HCT116 (cell line): ENCODE measurements around the gene IRF3. TPM values are rescaled to one million over a fixed set of nuclear protein-coding genes. Genes with fewer than 3 reads are reported as not detected.

Source experiments
- ATAC-seq: fragments of 200-7000 bp; cut with Tn5 transposase; 2 replicates; pipeline ENCODE4 v1.9.1; 2020; ENCODE audit warnings: mild to moderate bottlenecking, moderate library complexity
- BruUV-seq: library from RNA; stranded (reverse); fragments of 400-500 nt; replicated peaks from 2 replicates; lab custom pipeline; 2021; lab: Mats Ljungman, UMichigan
- CTCF ChIA-PET: fragments of 300-600 bp; sonication (Branson Sonifier 250); formaldehyde crosslinking; loops from one replicate; lab custom pipeline; 2021; ENCODE audit warnings: antibody characterized with exemption; lab: Charles Lee
- POLR2A ChIA-PET: fragments of 300-600, 350-600 bp; sonication (Branson Sonifier 250); formaldehyde crosslinking; loops from one replicate; lab custom pipeline; 2021; ENCODE audit warnings: antibody characterized with exemption; lab: Charles Lee
- RAD21 ChIA-PET, 2 experiments: fragments of 300-600 bp; sonication (Branson Sonifier 250); formaldehyde crosslinking; loops; one replicate each; lab custom pipeline; 2023; ENCODE audit warnings: low total read pairs in 2 of 2; ENCODE audit not compliant: uncharacterized antibody in 2 of 2, unreplicated experiment in 2 of 2, low non-redundant PET in 1 of 2; lab: Charles Lee
- DNase-seq: peaks from one replicate; pipeline ENCODE4 v3.0.0-alpha.2; 2010; ENCODE audit warnings: low read depth, low spot score
- H2AFZ ChIP-seq: fragments of 200-600 bp; shearing (Covaris generic), sonication (generic); 2 replicates; pipeline ENCODE4 v1.6.1; 2017; ENCODE audit warnings: low read depth, mixed run types, mixed read lengths, antibody characterized with exemption, low read length; ENCODE audit not compliant: poor library complexity, severe bottlenecking
- H3K27ac ChIP-seq: 2 replicates; pipeline ENCODE4 v1.5.1; 2012; ENCODE audit warnings: low read depth, low read length
- H3K27me3 ChIP-seq: fragments of 200-600 bp; sonication (generic); 2 replicates; pipeline ENCODE4 v1.6.1; 2016; ENCODE audit warnings: mixed run types, low read length, mixed read lengths; ENCODE audit not compliant: insufficient read depth
- H3K36me3 ChIP-seq, 2 experiments: fragments of 200-500 bp in 1 of 2; fragments of 200-600 bp in 1 of 2; sonication (Bioruptor generic) in 1 of 2; sonication (generic) in 1 of 2; 2 replicates each; pipeline versions ENCODE4 v1.5.1 to v1.6.1; 2014 to 2016; ENCODE audit warnings: low read length in 2 of 2, inconsistent platforms in 1 of 2, mixed read lengths in 1 of 2, mixed run types in 1 of 2; ENCODE audit not compliant: insufficient read depth in 2 of 2, control insufficient read depth in 1 of 2
- H3K4me1 ChIP-seq, 2 experiments: fragments of 200-600 bp in 1 of 2; sonication (generic) in 1 of 2; 2 replicates each; pipeline versions ENCODE4 v1.5.1 to v1.6.1; 2012 to 2017; ENCODE audit warnings: low read length in 2 of 2, inconsistent platforms in 1 of 2, mild to moderate bottlenecking in 1 of 2, mixed read lengths in 1 of 2, mixed run types in 1 of 2, moderate library complexity in 1 of 2; ENCODE audit not compliant: insufficient read depth in 2 of 2, control insufficient read depth in 1 of 2
- H3K4me2 ChIP-seq: fragments of 200-600 bp; sonication (generic); 2 replicates; pipeline ENCODE4 v1.6.1; 2017; ENCODE audit warnings: mixed run types, low read length, mixed read lengths
- H3K4me3 ChIP-seq, 2 experiments: fragments of 200-600 bp in 1 of 2; sonication (generic) in 1 of 2; replicated peaks in 1 of 2; 2 replicates each; pipeline ENCODE4 v1.5.1; 2011 to 2016; ENCODE audit warnings: low read length in 2 of 2, control low read depth in 1 of 2, low read depth in 1 of 2, mild to moderate bottlenecking in 1 of 2, mixed read lengths in 1 of 2, mixed run types in 1 of 2
- H3K79me2 ChIP-seq: fragments of 200-600 bp; sonication (generic); 2 replicates; pipeline ENCODE4 v1.6.1; 2017; ENCODE audit warnings: mild to moderate bottlenecking, mixed run types, low read length, moderate library complexity, mixed read lengths; ENCODE audit not compliant: insufficient read depth
- H3K9ac ChIP-seq: fragments of 200-600 bp; sonication (generic); 2 replicates; pipeline ENCODE4 v1.6.1; 2016; ENCODE audit warnings: low read length, mixed read lengths
- H3K9me2 ChIP-seq: fragments of 200-600 bp; sonication (generic), shearing (Covaris generic); 2 replicates; pipeline ENCODE4 v1.6.1; 2017; ENCODE audit warnings: mixed run types, mild to moderate bottlenecking, moderate library complexity; ENCODE audit not compliant: insufficient read depth
- H3K9me3 ChIP-seq, 2 experiments: fragments of 200-500 bp in 1 of 2; fragments of 200-600 bp in 1 of 2; sonication (Bioruptor generic) in 1 of 2; sonication (generic) in 1 of 2; 2 replicates each; pipeline ENCODE4 v1.6.1; 2014 to 2017; ENCODE audit warnings: low read length in 2 of 2, mixed read lengths in 2 of 2, inconsistent platforms in 1 of 2, low read depth in 1 of 2, mild to moderate bottlenecking in 1 of 2, mixed run types in 1 of 2, moderate library complexity in 1 of 2; ENCODE audit not compliant: control insufficient read depth in 1 of 2, insufficient read depth in 1 of 2
- H4K20me1 ChIP-seq: fragments of 200-600 bp; sonication (generic), shearing (Covaris generic); 2 replicates; pipeline ENCODE4 v1.6.1; 2017; ENCODE audit warnings: mixed run types, mild to moderate bottlenecking, moderate library complexity; ENCODE audit not compliant: insufficient read depth
- CEBPB ChIP-seq: IDR thresholded peaks from 2 replicates; pipeline ENCODE4 v1.6.1; 2012; ENCODE audit warnings: low read depth
- EGR1 ChIP-seq: IDR thresholded peaks from 2 replicates; pipeline ENCODE4 v1.6.1; 2012; ENCODE audit warnings: low read depth
- EZH2phosphoT487 ChIP-seq: fragments of 200-600 bp; IDR thresholded peaks from 2 replicates; pipeline ENCODE4 v1.6.1; 2018; ENCODE audit warnings: antibody characterized with exemption, borderline replicate concordance
- POLR2A ChIP-seq: IDR thresholded peaks from 2 replicates; pipeline ENCODE4 v1.7.0; 2011; ENCODE audit warnings: borderline replicate concordance; ENCODE audit not compliant: insufficient read depth, insufficient read length; ENCODE audit errors: extremely low read depth
- POLR2AphosphoS5 ChIP-seq: IDR thresholded peaks from 2 replicates; pipeline ENCODE4 v1.6.1; 2011; ENCODE audit warnings: mild to moderate bottlenecking, low read depth, low read length, moderate library complexity
- SIN3A ChIP-seq: IDR thresholded peaks from 2 replicates; pipeline ENCODE4 v1.6.1; 2012; ENCODE audit warnings: low read depth
- SP1 ChIP-seq: IDR thresholded peaks from 2 replicates; pipeline ENCODE4 v1.6.1; 2012; ENCODE audit warnings: low read depth
- YY1 ChIP-seq: IDR thresholded peaks from 2 replicates; pipeline ENCODE4 v1.6.1; 2011; ENCODE audit warnings: low read length, low read depth, moderate library complexity, mild to moderate bottlenecking; ENCODE audit not compliant: insufficient replicate concordance; ENCODE audit errors: extremely low read depth
- ZFX ChIP-seq: fragments of 450-650 bp; IDR thresholded peaks from 2 replicates; pipeline ENCODE4 v1.6.1; 2017
- intact Hi-C: fragments of 100-400 bp; cut with micrococcal nuclease; formaldehyde crosslinking; loops from 2 replicates; pipeline ENCODE4 v1.10.0; 2022
- total RNA-seq: library from RNA; stranded (reverse); gene quantifications from one replicate; pipeline ENCODE4 v1.2.1, GENCODE V29; 2021; ENCODE audit not compliant: unreplicated experiment
- TF ChIP-seq, protein P1 (sequence below), 3 experiments: fragments of 200-600 bp in 1 of 3; sonication (generic) in 1 of 3; IDR thresholded peaks in 2 of 3; conservative IDR thresholded peaks in 1 of 3; 2 replicates each; pipeline ENCODE4 v1.5.1; 2012 to 2017; ENCODE audit warnings: low read depth in 2 of 3, low read length in 2 of 3, antibody characterized with exemption in 1 of 3, borderline replicate concordance in 1 of 3, control low read depth in 1 of 3, mild to moderate bottlenecking in 1 of 3, mixed read lengths in 1 of 3, mixed run types in 1 of 3, moderate library complexity in 1 of 3; ENCODE audit not compliant: insufficient read depth in 1 of 3
- TF ChIP-seq, protein P2 (sequence below): IDR thresholded peaks from 2 replicates; pipeline ENCODE4 v1.6.1; 2012
- TF ChIP-seq, protein P3 (sequence below): IDR thresholded peaks from 2 replicates; pipeline ENCODE4 v1.6.1; 2012; ENCODE audit warnings: low read depth

The IRF3 gene
- total RNA-seq, 1 experiment from 2014 or later, result 129 TPM

DNA sequence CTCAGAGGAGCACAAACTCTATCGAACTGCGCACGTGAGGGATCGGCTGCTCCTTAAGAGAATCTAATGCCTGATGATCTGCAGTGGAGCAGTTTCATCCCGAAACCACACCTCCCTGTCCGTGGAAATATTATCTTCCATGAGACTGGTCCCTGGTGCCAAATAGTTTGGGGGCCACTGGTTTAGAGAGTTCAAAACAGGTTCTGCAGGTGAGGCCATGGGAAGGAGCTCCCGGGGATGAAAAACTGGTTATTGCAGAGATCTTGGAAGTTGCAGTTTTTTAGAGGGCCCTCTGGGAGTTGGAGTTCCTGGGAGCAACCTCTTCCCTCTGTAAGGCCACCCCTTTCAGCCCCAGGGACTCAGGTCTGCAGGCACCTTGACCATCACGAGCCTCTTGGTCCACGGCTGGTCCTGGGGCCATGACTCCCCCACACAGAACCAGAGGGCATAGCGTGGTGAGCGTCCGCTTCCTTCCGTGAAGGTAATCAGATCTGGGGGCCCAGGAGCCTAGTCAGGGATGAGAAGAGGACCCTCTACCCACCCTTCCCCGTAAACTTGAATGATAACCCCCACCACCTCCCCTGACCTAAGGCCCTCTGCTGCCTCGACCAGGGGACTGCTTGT, 5.2 kb downstream of the IRF3 start:
- CTCF ChIA-PET, result no interaction called here
- ATAC-seq, result no peak
- Histone ChIP-seq H3K27ac (no peak overlapping the region), H3K79me2 (peaks cover 23% of the 10 kb centered on the region; the same call in 1 of the 2 replicates), H3K9ac (no peak overlapping the region), H3K4me3 (no peak overlapping the region), H4K20me1 (no peaks in the 10 kb centered on the region), H2AFZ (no peak overlapping the region), H3K4me1 (peaks cover 0 to 11% of the 10 kb centered on the region in 2 experiments; a peak in 3 of 4 replicates), H3K27me3 (no peaks in the 10 kb centered on the region), H3K36me3 (peaks cover 12 to 56% of the 10 kb centered on the region in 2 experiments; a peak in 3 of 4 replicates), H3K9me3 (no peaks in the 10 kb centered on the region), H3K4me2 (no peak overlapping the region), H3K9me2 (no peaks in the 10 kb centered on the region)
- POLR2A ChIA-PET, result interaction anchor here (1.8 to 2.8 kb wide), 2 partner anchors 20 kb away, joined by 8 read pairs; partner anchors contain the start of genes RRAS and SCAF1
- intact Hi-C loops, result no loop called here
- no peak for TF ChIP-seq CEBPB
- TF ChIP-seq ZFX, result no peak
- TF ChIP-seq SIN3A, result no peak
- TF ChIP-seq YY1, result no peak
- no peak for TF ChIP-seq SP1
- no peak for DNase-seq
- no TSS peak for BruUV-seq
- RAD21 ChIA-PET, result no interaction called here

DNA sequence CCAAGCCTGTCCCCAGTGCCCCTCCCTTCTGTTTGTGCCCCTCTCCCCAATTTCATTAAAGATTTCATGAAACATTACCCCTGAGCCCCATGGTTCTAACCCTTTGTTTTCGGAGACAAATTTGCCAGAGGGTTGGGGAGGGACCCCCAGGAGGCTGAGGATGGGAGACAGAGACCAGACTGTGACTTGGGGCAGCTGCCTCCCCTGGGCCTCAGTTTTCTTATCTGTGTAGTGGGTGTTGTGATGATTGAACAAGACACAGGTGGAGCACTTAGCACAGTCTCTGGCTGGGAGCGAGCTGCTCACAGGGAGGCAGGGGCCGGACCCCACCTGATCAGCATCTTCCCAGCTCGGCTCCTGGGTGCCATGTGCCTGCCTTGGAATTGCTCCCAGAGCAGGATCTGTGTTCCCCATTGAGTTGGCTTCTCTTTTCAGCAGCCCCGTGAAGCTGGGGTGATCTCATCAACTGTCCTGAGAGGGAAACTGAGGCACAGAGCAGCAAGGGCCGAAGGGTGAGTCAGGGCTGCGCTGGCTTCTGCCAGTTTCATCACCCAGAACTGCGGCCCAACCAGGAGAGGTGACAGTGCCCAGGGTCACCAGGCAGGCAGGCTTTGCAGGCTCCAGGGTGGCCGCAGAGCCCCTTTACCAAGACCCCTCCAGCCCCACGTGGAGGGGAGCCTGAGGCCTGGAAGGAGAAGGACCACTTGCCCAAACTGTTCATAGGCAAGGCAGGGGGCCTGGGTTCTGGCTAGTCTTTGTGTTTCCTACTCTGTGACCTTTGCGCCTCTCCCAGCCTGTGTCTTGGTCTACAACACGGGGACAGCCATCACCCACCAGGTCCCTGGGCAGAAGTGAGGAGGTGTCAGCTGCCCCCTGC, 6.9 kb downstream of the IRF3 start:
- Histone ChIP-seq H3K4me1 (peaks cover 0 to 7% of the 10 kb centered on the region in 2 experiments; a peak in 3 of 4 replicates), H3K4me3 (no peak overlapping the region), H3K27ac (no peak overlapping the region), H3K4me2 (no peak overlapping the region), H2AFZ (no peak overlapping the region), H4K20me1 (no peaks in the 10 kb centered on the region), H3K36me3 (peaks cover 21 to 69% of the 10 kb centered on the region in 2 experiments; a peak in 3 of 4 replicates), H3K79me2 (peaks cover 13% of the 10 kb centered on the region; the same call in 1 of the 2 replicates), H3K27me3 (no peaks in the 10 kb centered on the region), H3K9me3 (no peaks in the 10 kb centered on the region), H3K9ac (no peak overlapping the region), H3K9me2 (no peaks in the 10 kb centered on the region)
- ChIA-PET POLR2A (interaction anchor here (0.9 to 2.8 kb wide), 2 partner anchors 9 to 19 kb away, joined by 3 to 8 read pairs; partner anchors contain the start of gene RRAS), RAD21 (no interaction called here), CTCF (no interaction called here)
- ATAC-seq, result no peak
- TF ChIP-seq, protein P1, sequence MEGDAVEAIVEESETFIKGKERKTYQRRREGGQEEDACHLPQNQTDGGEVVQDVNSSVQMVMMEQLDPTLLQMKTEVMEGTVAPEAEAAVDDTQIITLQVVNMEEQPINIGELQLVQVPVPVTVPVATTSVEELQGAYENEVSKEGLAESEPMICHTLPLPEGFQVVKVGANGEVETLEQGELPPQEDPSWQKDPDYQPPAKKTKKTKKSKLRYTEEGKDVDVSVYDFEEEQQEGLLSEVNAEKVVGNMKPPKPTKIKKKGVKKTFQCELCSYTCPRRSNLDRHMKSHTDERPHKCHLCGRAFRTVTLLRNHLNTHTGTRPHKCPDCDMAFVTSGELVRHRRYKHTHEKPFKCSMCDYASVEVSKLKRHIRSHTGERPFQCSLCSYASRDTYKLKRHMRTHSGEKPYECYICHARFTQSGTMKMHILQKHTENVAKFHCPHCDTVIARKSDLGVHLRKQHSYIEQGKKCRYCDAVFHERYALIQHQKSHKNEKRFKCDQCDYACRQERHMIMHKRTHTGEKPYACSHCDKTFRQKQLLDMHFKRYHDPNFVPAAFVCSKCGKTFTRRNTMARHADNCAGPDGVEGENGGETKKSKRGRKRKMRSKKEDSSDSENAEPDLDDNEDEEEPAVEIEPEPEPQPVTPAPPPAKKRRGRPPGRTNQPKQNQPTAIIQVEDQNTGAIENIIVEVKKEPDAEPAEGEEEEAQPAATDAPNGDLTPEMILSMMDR (IDR thresholded peaks at IDR 0.05 in 2 of 3, conservative IDR thresholded peaks at IDR 0.05 in 1 of 3; ENCODE audit: borderline replicate concordance in 1 of 3, insufficient read depth in 1 of 3, low read depth in 2 of 3, low read length in 2 of 3), result no peak
- no peak for TF ChIP-seq EZH2phosphoT487
- TF ChIP-seq, protein P2, sequence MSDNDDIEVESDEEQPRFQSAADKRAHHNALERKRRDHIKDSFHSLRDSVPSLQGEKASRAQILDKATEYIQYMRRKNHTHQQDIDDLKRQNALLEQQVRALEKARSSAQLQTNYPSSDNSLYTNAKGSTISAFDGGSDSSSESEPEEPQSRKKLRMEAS, result no peak
- TF ChIP-seq EGR1, result no peak
- no peak for TF ChIP-seq POLR2A
- TF ChIP-seq, protein P3, sequence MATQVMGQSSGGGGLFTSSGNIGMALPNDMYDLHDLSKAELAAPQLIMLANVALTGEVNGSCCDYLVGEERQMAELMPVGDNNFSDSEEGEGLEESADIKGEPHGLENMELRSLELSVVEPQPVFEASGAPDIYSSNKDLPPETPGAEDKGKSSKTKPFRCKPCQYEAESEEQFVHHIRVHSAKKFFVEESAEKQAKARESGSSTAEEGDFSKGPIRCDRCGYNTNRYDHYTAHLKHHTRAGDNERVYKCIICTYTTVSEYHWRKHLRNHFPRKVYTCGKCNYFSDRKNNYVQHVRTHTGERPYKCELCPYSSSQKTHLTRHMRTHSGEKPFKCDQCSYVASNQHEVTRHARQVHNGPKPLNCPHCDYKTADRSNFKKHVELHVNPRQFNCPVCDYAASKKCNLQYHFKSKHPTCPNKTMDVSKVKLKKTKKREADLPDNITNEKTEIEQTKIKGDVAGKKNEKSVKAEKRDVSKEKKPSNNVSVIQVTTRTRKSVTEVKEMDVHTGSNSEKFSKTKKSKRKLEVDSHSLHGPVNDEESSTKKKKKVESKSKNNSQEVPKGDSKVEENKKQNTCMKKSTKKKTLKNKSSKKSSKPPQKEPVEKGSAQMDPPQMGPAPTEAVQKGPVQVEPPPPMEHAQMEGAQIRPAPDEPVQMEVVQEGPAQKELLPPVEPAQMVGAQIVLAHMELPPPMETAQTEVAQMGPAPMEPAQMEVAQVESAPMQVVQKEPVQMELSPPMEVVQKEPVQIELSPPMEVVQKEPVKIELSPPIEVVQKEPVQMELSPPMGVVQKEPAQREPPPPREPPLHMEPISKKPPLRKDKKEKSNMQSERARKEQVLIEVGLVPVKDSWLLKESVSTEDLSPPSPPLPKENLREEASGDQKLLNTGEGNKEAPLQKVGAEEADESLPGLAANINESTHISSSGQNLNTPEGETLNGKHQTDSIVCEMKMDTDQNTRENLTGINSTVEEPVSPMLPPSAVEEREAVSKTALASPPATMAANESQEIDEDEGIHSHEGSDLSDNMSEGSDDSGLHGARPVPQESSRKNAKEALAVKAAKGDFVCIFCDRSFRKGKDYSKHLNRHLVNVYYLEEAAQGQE, result no peak
- TF ChIP-seq POLR2AphosphoS5, result no peak
- BruUV-seq, result no TSS peak
- intact Hi-C loops, result no loop called here
- no peak for DNase-seq
